Stimulated activated naive CD8-positive, alpha-beta T cell treated with anti-CD3 and anti-CD28 coated beads, Interleukin-15, amount 100 ng/mL, for 72 hours (primary cell): ENCODE results near the gene DTX3.
A peak's percentile ranks its signal among the peaks of the same experiment; 100 is the strongest.

Experiments
- ATAC-seq: fragments of 150-1000 bp; cut with Tn5 transposase; 2 replicates; pipeline ENCODE4 v1.10.0; 2021; ENCODE audit warnings: mild to moderate bottlenecking, moderate library complexity
- DNase-seq, 2 donors: peaks; one replicate each; pipeline ENCODE4 v3.0.0; 2021 to 2022
- H3K27ac Mint-ChIP-seq, 2 donors: one replicate each; pipeline ENCODE4 v1.8.0; 2022; ENCODE audit warnings: mild to moderate bottlenecking in 2 of 2, mixed read lengths in 2 of 2, moderate library complexity in 2 of 2
- H3K27me3 Mint-ChIP-seq: one replicate; pipeline ENCODE4 v1.8.0; 2022; ENCODE audit warnings: mixed read lengths
- H3K4me1 Mint-ChIP-seq: one replicate; pipeline ENCODE4 v1.8.0; 2022; ENCODE audit warnings: mild to moderate bottlenecking, mixed read lengths
- H3K4me3 Mint-ChIP-seq, 2 donors: one replicate each; pipeline ENCODE4 v1.8.0; 2022; ENCODE audit warnings: mild to moderate bottlenecking in 2 of 2, mixed read lengths in 2 of 2, moderate library complexity in 1 of 2
- H3K9me3 Mint-ChIP-seq, 2 donors: one replicate each; pipeline ENCODE4 v1.8.0; 2022; ENCODE audit warnings: mixed read lengths in 2 of 2

DTX3 gene

DNA sequence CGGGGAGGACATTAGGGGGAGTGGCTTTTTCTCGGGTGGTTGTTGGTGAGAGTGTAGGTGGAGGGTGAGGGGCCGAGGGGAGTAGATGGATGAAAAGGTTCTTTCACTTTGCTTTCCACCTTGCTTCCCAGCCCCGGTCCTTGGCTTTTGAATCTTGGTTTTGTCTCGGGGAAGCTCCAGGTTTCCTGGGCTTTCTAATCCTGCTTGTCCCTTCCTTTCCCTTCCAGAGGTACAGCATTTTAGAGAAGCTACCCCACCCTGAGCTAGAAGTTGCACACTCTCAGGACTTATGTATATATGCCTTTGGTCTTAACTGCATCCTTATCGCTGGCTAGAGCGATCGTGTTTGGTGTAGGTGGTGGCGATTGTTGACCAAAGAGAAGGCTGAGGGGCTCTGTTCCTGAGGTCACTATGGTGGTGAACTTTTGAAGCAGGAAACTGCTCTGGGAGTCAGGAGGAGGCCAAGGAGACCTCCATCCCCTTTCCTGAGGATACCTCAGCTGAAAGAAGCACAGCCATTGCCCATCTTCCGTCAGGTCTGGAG, 12.8 kb upstream of the DTX3 start:
- no peak for DNase-seq
- peak overlapping the region; percentile 86 to 88 for H3K4me3 Mint-ChIP-seq
- no peaks in the 10 kb centered on the region for H3K9me3 Mint-ChIP-seq
- no peak for ATAC-seq
- H3K27me3 Mint-ChIP-seq = no peaks in the 10 kb centered on the region
- H3K27ac Mint-ChIP-seq = peak overlapping the region; percentile 16 to 97
- peaks cover 24% of the 10 kb centered on the region for H3K4me1 Mint-ChIP-seq

DNA sequence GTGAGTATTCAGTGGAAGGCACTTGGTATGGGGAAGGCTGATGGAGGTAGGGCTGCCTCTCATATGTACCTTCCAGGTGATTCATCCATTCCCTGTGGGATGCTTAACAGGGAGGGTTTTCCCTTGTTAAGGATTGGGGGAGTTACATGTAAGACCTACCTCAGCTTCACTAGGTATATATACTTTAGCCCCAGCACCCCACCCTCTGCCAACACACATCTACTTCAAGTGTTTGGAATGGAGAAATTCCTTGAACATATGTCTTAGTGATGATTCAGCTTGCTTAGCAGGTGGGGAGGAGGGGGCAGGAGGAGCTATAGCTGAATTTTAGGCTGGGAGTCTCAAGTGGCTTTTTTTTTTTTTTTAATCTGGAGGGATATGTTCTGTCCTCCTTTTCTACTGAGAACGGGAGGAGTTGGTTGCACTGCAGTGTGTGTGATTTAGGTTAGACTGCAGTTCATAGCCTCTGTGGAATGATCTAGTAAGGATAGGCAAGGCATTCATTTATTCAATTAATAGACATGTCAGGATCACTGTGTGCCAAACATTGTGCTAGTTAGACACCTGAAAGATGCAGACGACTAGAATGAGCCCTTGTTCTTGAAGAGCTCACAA, 12.0 kb upstream of the DTX3 start:
- H3K27me3 Mint-ChIP-seq = no peaks in the 10 kb centered on the region
- H3K4me3 Mint-ChIP-seq = peak overlapping the region in 1 of 2 donors; percentile 86
- H3K4me1 Mint-ChIP-seq = peaks cover 24% of the 10 kb centered on the region
- no peak overlapping the region for H3K27ac Mint-ChIP-seq
- no peaks in the 10 kb centered on the region for H3K9me3 Mint-ChIP-seq
- DNase-seq (no peak), ATAC-seq (no peak)

DNA sequence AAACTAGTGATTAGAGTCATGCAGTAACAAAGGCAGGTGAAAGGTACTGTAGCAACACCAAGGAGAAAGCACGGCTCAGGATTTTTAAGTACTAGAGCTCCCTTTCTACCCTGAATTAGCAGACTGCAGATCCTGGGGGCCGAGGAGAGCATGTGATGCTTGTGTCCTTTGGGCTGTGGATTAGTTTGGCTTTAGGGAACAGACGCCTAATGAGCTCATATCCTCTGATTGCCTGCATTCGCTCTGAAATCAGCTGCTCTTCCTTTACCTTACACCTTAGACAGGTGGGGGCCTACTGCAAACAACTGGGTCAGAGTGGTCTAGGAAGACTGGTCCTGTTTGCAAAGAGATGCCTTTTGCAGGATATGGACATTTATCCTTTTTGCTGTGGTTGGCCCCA, 11.4 kb upstream of the DTX3 start:
- no peaks in the 10 kb centered on the region for H3K9me3 Mint-ChIP-seq
- no peaks in the 10 kb centered on the region for H3K27me3 Mint-ChIP-seq
- H3K4me3 Mint-ChIP-seq = no peak overlapping the region
- peaks cover 24% of the 10 kb centered on the region for H3K4me1 Mint-ChIP-seq
- no peak overlapping the region for H3K27ac Mint-ChIP-seq
- DNase-seq = no peak
- ATAC-seq = no peak

DNA sequence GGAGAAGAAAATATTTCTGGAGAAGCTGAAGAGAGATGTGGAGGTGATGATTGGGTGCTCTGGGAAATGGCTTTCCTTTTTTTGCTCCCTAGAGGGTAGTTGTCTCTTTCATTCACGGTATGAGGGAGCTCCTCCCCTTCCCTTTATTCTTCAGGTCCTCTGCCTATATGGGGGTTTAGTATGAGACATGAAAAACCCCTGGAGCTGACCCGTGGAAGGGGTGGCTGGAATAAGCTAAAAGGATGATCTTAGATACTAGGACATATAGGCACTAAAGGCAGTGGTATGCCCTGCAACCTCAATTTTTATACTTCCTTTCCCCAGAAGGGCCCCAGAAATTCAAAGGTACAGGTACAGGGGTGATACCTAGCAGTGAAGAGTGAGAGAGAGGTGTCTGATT, 4.2 kb upstream of the DTX3 start:
- no peak overlapping the region for H3K27ac Mint-ChIP-seq
- H3K9me3 Mint-ChIP-seq = no peaks in the 10 kb centered on the region
- H3K27me3 Mint-ChIP-seq = no peaks in the 10 kb centered on the region
- no peak for ATAC-seq
- peaks cover 26% of the 10 kb centered on the region for H3K4me1 Mint-ChIP-seq
- DNase-seq = no peak
- H3K4me3 Mint-ChIP-seq = no peak overlapping the region

DNA sequence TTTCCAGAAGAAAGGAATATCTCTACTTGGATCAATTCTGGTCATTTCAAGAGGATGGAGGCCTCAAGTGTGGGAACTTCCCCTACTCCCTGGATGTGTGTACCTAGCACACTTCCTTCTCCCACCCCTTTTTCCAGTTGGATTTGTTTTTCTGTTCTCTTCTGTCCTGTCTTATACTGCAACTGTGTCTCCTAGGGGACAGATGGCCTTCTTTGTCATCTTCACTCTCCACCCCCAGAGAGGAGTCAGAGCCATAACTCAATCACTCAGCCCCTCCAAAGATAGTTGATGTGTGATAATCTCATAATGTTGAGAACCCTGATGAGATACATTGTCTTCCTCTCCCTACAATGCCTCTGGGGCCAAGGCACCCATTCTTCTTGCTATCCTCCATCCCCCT, 2.1 kb upstream of the DTX3 start:
- Mint-ChIP-seq H3K4me3 (no peak overlapping the region), H3K27ac (no peak overlapping the region), H3K4me1 (peaks cover 33% of the 10 kb centered on the region), H3K9me3 (no peaks in the 10 kb centered on the region), H3K27me3 (no peaks in the 10 kb centered on the region)
- DNase-seq = no peak
- ATAC-seq = no peak

DNA sequence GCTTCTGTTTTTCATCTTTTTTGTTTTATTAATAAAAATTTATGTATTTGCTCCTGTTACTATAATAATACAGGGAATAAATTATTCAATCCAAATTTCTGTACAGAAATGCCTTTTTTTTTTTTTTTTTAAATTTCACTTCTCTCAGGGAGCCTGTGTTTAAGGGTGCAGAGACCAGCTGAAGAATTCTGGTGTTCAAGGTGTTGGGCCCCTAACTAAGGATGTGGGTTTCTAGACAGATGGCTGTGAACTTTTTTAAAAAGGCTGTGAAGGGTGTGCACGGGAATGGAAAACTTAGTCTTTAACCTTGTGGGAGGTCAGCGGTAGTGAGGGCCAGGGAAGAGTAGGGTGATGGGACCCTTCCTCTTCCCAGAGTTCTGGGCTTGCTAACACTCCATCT, 1.3 kb upstream of the DTX3 start:
- peak overlapping the region; percentile 53 to 59 for H3K4me3 Mint-ChIP-seq
- no peaks in the 10 kb centered on the region for H3K27me3 Mint-ChIP-seq
- no peak for ATAC-seq
- H3K27ac Mint-ChIP-seq = no peak overlapping the region
- H3K4me1 Mint-ChIP-seq = peaks cover 33% of the 10 kb centered on the region
- DNase-seq = no peak
- no peaks in the 10 kb centered on the region for H3K9me3 Mint-ChIP-seq

DNA sequence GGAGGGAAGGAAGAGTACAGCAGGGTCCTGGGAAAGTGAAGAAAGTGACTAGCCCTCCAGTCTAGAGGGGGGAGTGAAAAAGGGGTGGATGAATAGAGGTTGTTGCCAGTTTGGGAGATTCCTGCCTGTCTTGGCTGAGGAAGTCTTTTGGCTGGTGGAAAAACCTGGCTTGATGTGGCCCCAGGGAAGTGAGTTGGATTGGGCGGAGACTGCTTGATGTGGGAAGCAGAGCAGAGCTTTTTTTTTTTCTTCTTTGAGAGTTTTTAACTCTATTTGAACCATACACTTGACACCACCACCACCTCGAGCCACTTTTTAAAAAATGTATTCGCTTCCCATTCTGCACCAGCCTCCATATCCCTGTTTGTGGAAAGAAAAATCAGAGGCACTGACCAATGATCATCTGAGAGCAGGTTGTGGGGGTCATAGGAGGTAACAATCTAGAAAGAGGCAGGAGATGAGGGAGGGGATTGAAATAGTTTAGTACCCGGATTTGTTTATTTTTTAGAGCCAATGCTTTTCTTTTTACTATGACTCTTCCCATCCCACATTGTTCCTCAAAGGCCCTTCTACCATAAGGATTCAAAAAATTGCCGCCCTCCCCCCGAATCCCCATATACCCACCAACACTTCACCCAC, 690 bp upstream of the DTX3 start:
- ATAC-seq = no peak
- Mint-ChIP-seq H3K4me3 (peak overlapping the region; percentile 80 to 81), H3K4me1 (peaks cover 33% of the 10 kb centered on the region), H3K9me3 (no peaks in the 10 kb centered on the region), H3K27ac (peak overlapping the region; percentile 90 to 95), H3K27me3 (no peaks in the 10 kb centered on the region)
- DNase-seq = no peak

DNA sequence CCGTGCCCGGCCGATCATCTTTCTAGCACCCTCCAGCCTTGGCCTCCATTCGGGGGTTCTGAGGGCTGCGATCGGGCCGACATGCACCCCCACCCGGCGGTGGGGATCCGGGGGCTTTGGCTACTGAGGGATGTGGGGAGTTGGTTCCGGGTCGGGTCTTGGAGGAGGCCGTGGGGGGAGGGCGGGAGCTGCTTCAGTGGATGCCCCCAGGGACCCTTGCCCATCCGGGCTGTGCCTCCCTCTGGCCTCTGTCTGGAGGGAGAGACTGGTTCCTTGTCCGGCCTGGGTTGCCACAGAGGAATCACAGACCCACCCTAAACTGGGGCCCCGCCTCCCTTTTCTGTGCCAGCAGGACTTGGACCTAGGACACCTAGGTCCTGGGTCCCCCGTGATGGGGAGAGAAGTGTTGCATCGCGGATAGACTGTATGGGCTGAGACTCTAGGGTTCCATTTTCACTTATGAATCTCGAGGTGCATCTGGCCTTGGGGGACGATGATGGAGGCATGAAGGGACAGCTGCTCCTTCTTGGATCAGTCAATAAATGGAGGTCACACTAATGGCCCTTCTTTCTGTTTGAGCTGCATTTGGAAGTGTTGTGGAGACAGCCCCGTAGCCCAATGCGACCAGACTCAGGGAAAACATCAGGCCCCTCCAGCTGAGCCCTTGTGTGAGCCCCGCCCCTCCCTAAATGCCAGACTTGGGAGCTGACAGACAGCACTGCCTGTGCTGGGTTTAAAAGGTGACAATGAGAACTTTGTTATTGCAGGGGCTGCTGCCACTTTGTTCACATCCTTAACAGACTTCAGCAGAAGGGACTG, 577 bp downstream of the DTX3 start:
- H3K4me3 Mint-ChIP-seq = peak overlapping the region; percentile 80 to 81
- ATAC-seq (peak; percentile 67), DNase-seq (no peak)

DNA sequence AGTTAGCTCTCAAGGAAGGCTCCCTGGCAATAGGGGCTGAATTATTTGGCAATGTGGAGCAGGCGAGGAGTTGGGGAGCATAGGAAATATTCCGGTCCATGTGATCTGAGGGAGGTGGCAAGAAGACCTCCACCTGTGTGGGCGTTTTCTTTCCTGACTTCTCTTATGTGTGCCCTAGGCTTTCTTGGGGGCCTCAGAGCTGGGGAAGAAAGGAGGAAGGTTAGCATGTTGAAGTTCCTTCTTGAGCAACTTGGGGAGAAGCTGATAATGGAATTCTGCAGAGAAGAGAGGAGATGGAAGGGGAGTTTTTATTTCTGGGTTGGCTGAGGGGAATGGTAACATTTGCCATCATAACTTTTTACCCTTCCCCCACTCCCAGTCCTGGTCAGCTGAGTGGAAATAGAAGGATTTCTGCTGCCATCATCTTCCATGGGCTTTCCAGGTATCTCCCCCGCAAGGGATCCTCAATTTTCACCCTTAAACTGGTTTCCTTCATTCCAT, 1.2 kb downstream of the DTX3 start:
- peaks cover 12% of the 10 kb centered on the region for H3K27me3 Mint-ChIP-seq
- no peak for ATAC-seq
- H3K9me3 Mint-ChIP-seq = no peaks in the 10 kb centered on the region
- peaks cover 42% of the 10 kb centered on the region for H3K4me1 Mint-ChIP-seq
- H3K27ac Mint-ChIP-seq = no peak overlapping the region
- H3K4me3 Mint-ChIP-seq = peak overlapping the region; percentile 80 to 81
- DNase-seq = no peak

More for the DNA sequence above, 577 bp downstream of the DTX3 start:
- peak overlapping the region; percentile 94 to 96 for H3K27ac Mint-ChIP-seq
- peaks cover 5% of the 10 kb centered on the region for H3K27me3 Mint-ChIP-seq
- no peaks in the 10 kb centered on the region for H3K9me3 Mint-ChIP-seq
- H3K4me1 Mint-ChIP-seq = peaks cover 35% of the 10 kb centered on the region

DNA sequence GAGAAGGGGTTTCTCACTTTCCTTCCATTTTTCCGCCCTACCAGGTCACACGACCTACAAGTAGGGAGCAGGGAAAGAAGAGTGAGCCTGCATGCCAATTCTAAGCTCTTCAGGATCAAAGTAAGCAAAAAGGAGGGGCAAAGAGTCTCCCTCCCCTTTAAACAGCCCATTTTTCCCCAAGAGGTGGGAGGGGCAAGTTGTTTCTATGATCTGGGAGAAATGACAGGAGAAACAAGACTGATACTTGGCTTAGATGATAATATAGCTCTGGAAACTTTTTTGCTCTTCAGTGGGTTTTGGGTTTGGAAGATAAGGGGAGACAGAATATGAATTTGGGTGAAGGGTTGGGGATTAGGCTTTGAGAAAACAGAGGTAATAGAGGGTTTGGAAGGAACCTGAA, 1.8 kb downstream of the DTX3 start:
- Mint-ChIP-seq H3K9me3 (no peaks in the 10 kb centered on the region), H3K27me3 (peaks cover 15% of the 10 kb centered on the region), H3K4me1 (peaks cover 45% of the 10 kb centered on the region), H3K27ac (no peak overlapping the region), H3K4me3 (no peak overlapping the region)
- DNase-seq (no peak), ATAC-seq (no peak)

DNA sequence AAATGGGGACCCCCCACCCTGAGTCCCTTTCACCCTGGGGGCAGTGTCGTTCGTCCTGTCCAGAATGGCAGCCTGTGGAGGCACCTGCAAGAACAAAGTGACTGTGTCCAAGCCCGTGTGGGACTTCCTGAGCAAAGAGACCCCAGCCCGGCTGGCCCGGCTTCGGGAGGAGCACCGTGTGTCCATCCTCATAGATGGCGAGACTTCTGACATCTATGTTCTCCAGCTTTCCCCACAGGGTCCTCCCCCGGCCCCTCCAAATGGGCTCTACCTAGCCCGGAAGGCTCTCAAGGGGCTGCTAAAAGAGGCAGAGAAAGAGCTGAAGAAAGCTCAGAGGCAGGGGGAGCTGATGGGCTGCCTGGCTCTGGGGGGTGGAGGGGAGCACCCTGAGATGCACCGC, 2.2 kb downstream of the DTX3 start:
- H3K4me3 Mint-ChIP-seq = no peak overlapping the region
- DNase-seq (no peak), ATAC-seq (no peak)
- peaks cover 16% of the 10 kb centered on the region for H3K27me3 Mint-ChIP-seq
- peaks cover 45% of the 10 kb centered on the region for H3K4me1 Mint-ChIP-seq
- H3K27ac Mint-ChIP-seq = no peak overlapping the region
- no peaks in the 10 kb centered on the region for H3K9me3 Mint-ChIP-seq

DNA sequence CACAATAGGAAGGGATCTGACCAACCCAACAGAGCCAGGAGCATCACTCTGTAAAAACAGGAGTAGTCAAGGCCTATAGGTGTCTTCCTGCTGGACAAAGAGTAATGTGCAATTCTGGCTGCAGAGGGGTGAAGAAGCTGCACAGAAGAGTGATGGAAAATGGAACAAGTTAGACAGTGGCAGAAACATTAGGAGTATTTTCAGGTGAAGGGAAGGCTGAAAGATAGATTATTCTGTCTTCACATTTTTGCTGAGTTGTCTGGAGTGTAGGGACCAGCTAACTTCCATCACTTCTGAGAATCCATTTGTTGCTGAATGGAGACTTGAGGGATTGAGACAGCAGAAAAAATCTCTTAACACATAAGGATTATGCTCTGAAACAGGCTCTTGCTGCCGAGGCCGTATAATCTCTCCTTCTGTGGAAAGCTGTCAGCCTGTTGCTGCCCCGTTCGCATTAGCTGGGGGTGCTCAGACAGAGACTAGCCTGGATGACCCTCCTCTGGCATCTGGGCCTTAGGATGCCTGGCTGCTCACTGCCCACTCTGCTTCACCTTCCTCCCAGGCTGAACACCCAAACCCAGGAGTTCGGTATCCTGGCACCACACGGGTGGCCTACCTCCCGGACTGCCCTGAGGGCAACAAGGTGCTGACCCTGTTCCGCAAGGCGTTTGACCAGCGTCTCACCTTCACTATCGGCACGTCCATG, 3.5 kb downstream of the DTX3 start:
- Mint-ChIP-seq H3K27me3 (peaks cover 29% of the 10 kb centered on the region), H3K27ac (no peak overlapping the region), H3K4me1 (peaks cover 41% of the 10 kb centered on the region), H3K9me3 (no peaks in the 10 kb centered on the region), H3K4me3 (no peak overlapping the region)
- DNase-seq (no peak), ATAC-seq (no peak)

DNA sequence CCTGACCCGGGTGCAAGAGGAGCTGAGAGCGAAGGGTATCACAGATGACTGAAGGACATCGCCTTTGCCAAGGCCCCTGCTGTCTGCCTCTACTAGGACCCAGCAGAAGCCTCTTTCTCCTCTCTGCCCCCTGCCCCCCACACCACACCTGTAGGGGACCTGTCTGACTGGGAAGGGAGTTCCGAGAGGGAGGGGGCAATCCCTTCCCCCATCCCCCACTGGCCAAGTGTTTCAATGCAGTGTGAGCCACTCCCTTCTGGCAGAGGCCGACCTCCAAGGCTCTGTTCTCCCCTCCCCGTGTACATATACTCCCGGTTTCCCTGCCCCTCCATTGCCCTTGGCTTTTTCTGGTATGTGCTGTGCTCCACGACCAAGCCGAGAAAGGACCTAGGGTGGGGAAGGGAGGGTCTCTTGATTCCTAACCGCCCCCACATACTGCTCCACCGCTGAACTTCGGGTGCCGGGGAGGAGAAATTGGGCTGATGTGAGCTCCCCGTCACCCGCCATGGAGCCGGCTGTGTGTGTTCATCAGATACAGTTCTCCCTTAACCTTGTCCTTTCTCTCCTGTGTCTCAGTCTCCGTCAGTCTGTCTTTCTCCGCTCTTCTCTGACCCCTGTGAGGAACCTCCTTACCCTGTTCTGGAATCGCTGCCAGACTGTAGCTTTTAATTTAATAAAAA, 4.6 kb downstream of the DTX3 start:
- Mint-ChIP-seq H3K4me1 (peaks cover 33% of the 10 kb centered on the region), H3K27ac (no peak overlapping the region), H3K9me3 (no peaks in the 10 kb centered on the region), H3K4me3 (no peak overlapping the region), H3K27me3 (peaks cover 40% of the 10 kb centered on the region)
- DNase-seq (no peak), ATAC-seq (no peak)

DNA sequence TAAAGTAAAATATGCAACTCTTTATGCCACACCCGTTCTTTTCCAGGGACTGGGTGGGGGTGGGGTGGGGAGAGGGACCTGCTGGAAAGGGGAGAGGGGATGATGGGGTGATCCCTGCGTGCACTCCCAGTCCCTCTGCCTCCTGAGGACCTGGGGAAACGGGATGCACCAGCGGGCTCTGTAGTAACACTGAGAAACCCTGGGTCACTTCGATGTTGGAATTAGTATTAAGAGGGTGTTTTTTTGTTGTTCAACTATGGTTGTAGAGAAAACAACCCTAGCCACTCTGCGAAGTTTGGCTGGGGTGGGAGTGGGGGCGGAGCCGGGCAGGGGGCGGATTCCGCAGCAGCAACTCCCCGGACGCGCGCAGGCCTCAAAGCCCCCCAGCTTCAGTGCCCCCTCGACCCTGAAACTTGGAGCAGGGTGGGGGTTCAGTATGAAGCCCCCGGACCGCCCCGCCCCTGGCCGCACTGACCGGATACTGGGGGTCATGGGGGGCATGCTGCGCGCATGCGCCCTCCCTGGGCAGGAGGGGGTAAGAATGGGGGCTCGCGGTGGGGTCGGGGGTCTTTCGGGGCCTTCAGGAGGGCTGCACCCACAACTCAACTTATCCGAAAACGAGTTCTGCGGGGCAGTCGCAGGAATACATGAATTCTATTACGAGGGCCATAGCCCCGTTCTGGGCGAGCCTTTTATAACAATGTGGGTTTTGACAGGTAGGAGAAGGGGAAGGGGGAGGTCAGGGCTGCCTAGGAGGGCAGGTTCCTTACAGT, 5.3 kb downstream of the DTX3 start:
- DNase-seq (no peak), ATAC-seq (no peak)
- peaks cover 47% of the 10 kb centered on the region for H3K27me3 Mint-ChIP-seq
- peak overlapping the region; percentile 65 to 86 for H3K4me3 Mint-ChIP-seq
- no peak overlapping the region for H3K27ac Mint-ChIP-seq
- H3K4me1 Mint-ChIP-seq = peaks cover 33% of the 10 kb centered on the region
- H3K9me3 Mint-ChIP-seq = no peaks in the 10 kb centered on the region
